Thyroid gland (tissue), 4 donors: ENCODE results near the gene MMAB.

Experiments used
- POLR2A ChIP-seq, 2 donors: fragments of 450-650 bp; IDR thresholded peaks; one replicate each; pipeline ENCODE4 v1.6.1; 2017; ENCODE audit warnings: antibody characterized with exemption in 2 of 2, mild to moderate bottlenecking in 2 of 2, moderate library complexity in 1 of 2
- TF ChIP-seq, protein P1 (sequence below), 6 experiments: fragments of 200-600 bp in 3 of 6; fragments of 450-650 bp in 3 of 6; sonication (generic) in 3 of 6; IDR thresholded peaks; one replicate each; pipeline ENCODE4 v1.5.1; 2016 to 2019; ENCODE audit warnings: antibody characterized with exemption in 6 of 6, mild to moderate bottlenecking in 2 of 6, inconsistent platforms in 1 of 6, moderate library complexity in 1 of 6

GRCh38 chr12:109579639-109580038 lies 6.3 kb upstream of the MMAB start:
- TF ChIP-seq, protein P1, sequence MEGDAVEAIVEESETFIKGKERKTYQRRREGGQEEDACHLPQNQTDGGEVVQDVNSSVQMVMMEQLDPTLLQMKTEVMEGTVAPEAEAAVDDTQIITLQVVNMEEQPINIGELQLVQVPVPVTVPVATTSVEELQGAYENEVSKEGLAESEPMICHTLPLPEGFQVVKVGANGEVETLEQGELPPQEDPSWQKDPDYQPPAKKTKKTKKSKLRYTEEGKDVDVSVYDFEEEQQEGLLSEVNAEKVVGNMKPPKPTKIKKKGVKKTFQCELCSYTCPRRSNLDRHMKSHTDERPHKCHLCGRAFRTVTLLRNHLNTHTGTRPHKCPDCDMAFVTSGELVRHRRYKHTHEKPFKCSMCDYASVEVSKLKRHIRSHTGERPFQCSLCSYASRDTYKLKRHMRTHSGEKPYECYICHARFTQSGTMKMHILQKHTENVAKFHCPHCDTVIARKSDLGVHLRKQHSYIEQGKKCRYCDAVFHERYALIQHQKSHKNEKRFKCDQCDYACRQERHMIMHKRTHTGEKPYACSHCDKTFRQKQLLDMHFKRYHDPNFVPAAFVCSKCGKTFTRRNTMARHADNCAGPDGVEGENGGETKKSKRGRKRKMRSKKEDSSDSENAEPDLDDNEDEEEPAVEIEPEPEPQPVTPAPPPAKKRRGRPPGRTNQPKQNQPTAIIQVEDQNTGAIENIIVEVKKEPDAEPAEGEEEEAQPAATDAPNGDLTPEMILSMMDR (IDR thresholded peaks at IDR 0.05): no peak
- TF ChIP-seq POLR2A (IDR thresholded peaks at IDR 0.05): no peak
